Gastroesophageal sphincter (tissue), 4 donors: ENCODE results near the gene PDLIM4. TPM values are rescaled to one million over a fixed set of nuclear protein-coding genes. Genes with fewer than 3 reads are reported as not detected.

ENCODE experiments used
- ATAC-seq: fragments of 150-250 bp; one replicate; pipeline ENCODE4 v1.9.1; 2016; ENCODE audit warnings: mild to moderate bottlenecking, moderate library complexity
- H3K27ac ChIP-seq, 4 donors: fragments of 200-600 bp; sonication (generic) in 3 of 4; 1 replicate in 3 of 4; 2 replicates in 1 of 4; pipeline ENCODE4 v1.5.1; 2016 to 2019
- H3K27me3 ChIP-seq: fragments of 200-600 bp; sonication (generic); one replicate; pipeline ENCODE4 v1.5.1; 2019
- H3K36me3 ChIP-seq, 2 donors: fragments of 200-600 bp; sonication (generic); one replicate each; pipeline ENCODE4 v1.5.1; 2019; ENCODE audit warnings: control low read depth in 1 of 2
- H3K4me1 ChIP-seq, 3 donors: fragments of 200-600 bp; sonication (generic); 1 replicate in 2 of 3; 2 replicates in 1 of 3; pipeline ENCODE4 v1.5.1; 2016 to 2019; ENCODE audit warnings: control low read depth in 2 of 3
- H3K4me3 ChIP-seq, 2 donors: fragments of 200-600 bp; sonication (generic); one replicate each; pipeline ENCODE4 v1.5.1; 2019; ENCODE audit warnings: mild to moderate bottlenecking in 1 of 2, moderate library complexity in 1 of 2
- H3K9me3 ChIP-seq, 3 donors: fragments of 200-600 bp; sonication (generic); one replicate each; pipeline ENCODE4 v1.5.1; 2017 to 2019; ENCODE audit warnings: control low read depth in 2 of 3
- EP300 ChIP-seq: sonication (generic); formaldehyde crosslinking; IDR thresholded peaks from one replicate; pipeline ENCODE4 v1.6.1; 2017; ENCODE audit warnings: antibody characterized with exemption, mild to moderate bottlenecking
- POLR2A ChIP-seq, 2 donors: fragments of 450-650 bp; IDR thresholded peaks; one replicate each; pipeline ENCODE4 v1.6.1; 2017; ENCODE audit warnings: antibody characterized with exemption in 2 of 2, mild to moderate bottlenecking in 2 of 2, moderate library complexity in 1 of 2
- POLR2AphosphoS5 ChIP-seq: sonication (generic); formaldehyde crosslinking; IDR thresholded peaks from one replicate; pipeline ENCODE4 v1.6.1; 2017; ENCODE audit warnings: antibody characterized with exemption
- WGBS, 2 donors: methylation state at CpG; one replicate each; pipeline ENCODE4 v1.1.5; 2018; ENCODE audit warnings: low coverage in 1 of 2; 5-methylcytosine and 5-hydroxymethylcytosine counted together
- total RNA-seq, 4 donors: library from RNA; depleted of rRNA; stranded (reverse); fragments of >200 nt; gene quantifications; one replicate each; pipeline ENCODE4 v1.1.0, GENCODE V29; 2016
- TF ChIP-seq, protein P1 (sequence below), 4 experiments: fragments of 200-600 bp in 2 of 4; fragments of 450-650 bp in 2 of 4; sonication (generic) in 1 of 4; IDR thresholded peaks; one replicate each; pipeline ENCODE4 v1.5.1; 2017 to 2019; ENCODE audit warnings: antibody characterized with exemption in 4 of 4, mild to moderate bottlenecking in 2 of 4, moderate library complexity in 2 of 4

Gene PDLIM4
- total RNA-seq, 4 donors from 2014 or later: 75.0 to 200 (median 92.7) TPM

DNA sequence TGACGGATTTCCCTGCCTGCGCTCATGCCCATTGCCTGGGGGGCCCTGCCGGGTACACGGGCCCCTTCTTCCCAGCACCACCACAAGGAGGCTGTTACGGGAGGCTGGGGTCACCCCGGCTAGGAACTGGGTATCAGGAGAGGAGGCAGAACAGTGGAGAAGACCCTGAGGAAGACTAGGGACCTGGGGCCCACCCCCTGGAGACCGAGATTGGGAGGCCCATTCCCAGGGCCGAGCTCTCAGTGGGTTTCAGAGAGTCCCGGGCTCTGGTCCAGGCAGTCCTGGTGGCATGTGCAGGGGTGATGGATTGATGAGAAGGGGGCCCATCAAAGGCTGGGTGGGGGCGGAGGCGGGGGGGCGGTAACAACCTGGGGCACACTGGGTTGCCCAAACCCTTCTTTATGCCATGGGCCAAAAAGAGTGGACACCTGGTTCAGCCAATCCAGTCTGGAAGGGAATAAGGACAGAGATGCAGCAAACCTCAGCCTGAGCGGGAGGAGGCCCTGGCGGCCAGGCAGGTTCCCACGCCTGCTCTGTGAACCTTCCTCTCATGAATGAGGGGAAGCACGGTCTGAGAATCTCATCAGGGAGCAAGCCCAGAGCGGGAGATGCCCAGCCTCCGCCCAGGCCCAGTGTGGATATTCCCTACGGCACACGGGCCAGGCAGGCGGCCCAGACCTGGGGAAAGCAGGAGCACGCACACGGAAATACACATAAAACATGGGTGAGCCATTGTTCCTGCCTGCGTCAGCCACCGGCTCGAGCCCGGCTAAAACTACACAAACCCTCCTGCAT, 29.1 kb upstream of the PDLIM4 start:
- Histone ChIP-seq H3K36me3 (no peaks in the 10 kb centered on the region), H3K27me3 (no peaks in the 10 kb centered on the region), H3K27ac (peak overlapping the region; percentile 87 to 94 (median 92)), H3K9me3 (no peaks in the 10 kb centered on the region), H3K4me3 (peak overlapping the region; percentile 88 to 96), H3K4me1 (peaks cover 7 to 46% (median 32%) of the 10 kb centered on the region in 3 donors)
- no peak for ATAC-seq
- TF ChIP-seq EP300 (no peak), POLR2AphosphoS5 (no peak), POLR2A (IDR thresholded peaks at IDR 0.05) (no peak)
- TF ChIP-seq, protein P1, sequence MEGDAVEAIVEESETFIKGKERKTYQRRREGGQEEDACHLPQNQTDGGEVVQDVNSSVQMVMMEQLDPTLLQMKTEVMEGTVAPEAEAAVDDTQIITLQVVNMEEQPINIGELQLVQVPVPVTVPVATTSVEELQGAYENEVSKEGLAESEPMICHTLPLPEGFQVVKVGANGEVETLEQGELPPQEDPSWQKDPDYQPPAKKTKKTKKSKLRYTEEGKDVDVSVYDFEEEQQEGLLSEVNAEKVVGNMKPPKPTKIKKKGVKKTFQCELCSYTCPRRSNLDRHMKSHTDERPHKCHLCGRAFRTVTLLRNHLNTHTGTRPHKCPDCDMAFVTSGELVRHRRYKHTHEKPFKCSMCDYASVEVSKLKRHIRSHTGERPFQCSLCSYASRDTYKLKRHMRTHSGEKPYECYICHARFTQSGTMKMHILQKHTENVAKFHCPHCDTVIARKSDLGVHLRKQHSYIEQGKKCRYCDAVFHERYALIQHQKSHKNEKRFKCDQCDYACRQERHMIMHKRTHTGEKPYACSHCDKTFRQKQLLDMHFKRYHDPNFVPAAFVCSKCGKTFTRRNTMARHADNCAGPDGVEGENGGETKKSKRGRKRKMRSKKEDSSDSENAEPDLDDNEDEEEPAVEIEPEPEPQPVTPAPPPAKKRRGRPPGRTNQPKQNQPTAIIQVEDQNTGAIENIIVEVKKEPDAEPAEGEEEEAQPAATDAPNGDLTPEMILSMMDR (IDR thresholded peaks at IDR 0.05): no peak
- WGBS, 2 donors: 66 to 85% methylated on average over 12 to 13 of the region's 27 CpGs

GRCh38 chr5:132229236-132229635, 28.3 kb upstream of the PDLIM4 start:
- Histone ChIP-seq H3K27ac (no peak overlapping the region), H3K4me3 (no peak overlapping the region)
- WGBS, 2 donors: 96 to 97% methylated on average over 4 of the region's 5 CpGs

DNA sequence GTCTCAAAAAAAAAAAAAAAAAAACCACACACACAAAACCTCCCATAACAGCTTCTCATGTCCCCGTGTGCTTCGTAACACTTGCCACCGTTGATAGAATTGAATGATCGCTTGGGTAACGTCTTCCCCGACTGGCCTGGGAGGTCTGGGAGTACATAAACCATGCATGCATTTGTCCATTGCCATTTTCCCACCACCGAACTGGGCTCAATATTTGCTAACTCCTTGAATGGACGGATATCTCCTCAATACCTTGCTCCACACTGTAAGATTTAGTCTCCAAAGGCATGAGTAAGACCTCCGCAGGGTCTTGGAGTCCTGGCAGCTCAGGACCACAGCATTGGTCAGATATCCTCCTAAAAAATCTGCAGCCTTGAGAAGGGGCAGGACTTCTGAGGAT, 26.6 kb upstream of the PDLIM4 start:
- no peak overlapping the region for H3K27ac ChIP-seq
- no peaks in the 10 kb centered on the region for H3K27me3 ChIP-seq
- H3K9me3 ChIP-seq: no peaks in the 10 kb centered on the region
- WGBS, 2 donors: 94 to 99% methylated on average over 7 to 9 of the region's 9 CpGs
- no peak for ATAC-seq
- H3K4me3 ChIP-seq: no peak overlapping the region
- H3K4me1 ChIP-seq: peaks cover 0 to 22% (median 10%) of the 10 kb centered on the region in 3 donors
- no peaks in the 10 kb centered on the region for H3K36me3 ChIP-seq
- TF ChIP-seq EP300: no peak
- TF ChIP-seq POLR2A (IDR thresholded peaks at IDR 0.05): no peak
- TF ChIP-seq POLR2AphosphoS5: no peak
- TF ChIP-seq, protein P1 (IDR thresholded peaks at IDR 0.05): no peak

More at GRCh38 chr5:132229236-132229635, 28.3 kb upstream of the PDLIM4 start:
- TF ChIP-seq, protein P1 (IDR thresholded peaks at IDR 0.05): no peak
- no peak for TF ChIP-seq EP300
- no peak for TF ChIP-seq POLR2A (IDR thresholded peaks at IDR 0.05)
- TF ChIP-seq POLR2AphosphoS5: no peak
- no peaks in the 10 kb centered on the region for H3K27me3 ChIP-seq
- no peaks in the 10 kb centered on the region for H3K36me3 ChIP-seq
- no peaks in the 10 kb centered on the region for H3K9me3 ChIP-seq
- no peak for ATAC-seq
- H3K4me1 ChIP-seq: peaks cover 6 to 38% (median 25%) of the 10 kb centered on the region in 3 donors

DNA sequence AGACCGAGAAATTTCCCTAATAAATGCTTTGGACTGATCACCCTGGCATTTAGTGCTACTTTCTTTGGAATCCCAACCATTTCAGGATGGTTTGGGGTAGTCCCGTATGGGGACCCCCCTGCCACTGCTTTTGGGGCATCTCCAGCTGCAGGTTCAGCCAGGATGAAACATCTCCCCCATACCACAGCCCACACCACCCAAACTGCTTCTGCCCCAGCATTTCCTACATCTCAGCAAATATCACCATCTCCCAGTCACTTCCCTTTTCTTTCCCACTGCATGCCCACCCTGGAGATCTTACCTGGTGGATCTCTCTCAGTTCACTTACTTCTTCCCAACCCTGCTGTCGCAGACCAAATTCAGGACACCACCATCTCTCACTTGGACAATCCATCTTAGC, 25.0 kb upstream of the PDLIM4 start:
- Histone ChIP-seq H3K9me3 (no peaks in the 10 kb centered on the region), H3K27me3 (no peaks in the 10 kb centered on the region), H3K4me1 (peaks cover 0 to 8% (median 0%) of the 10 kb centered on the region in 3 donors), H3K4me3 (no peak overlapping the region), H3K27ac (no peak overlapping the region), H3K36me3 (no peaks in the 10 kb centered on the region)
- TF ChIP-seq POLR2A (IDR thresholded peaks at IDR 0.05) (no peak), EP300 (no peak), POLR2AphosphoS5 (no peak)
- TF ChIP-seq, protein P1 (IDR thresholded peaks at IDR 0.05): no peak
- no peak for ATAC-seq
- WGBS, 2 donors: 69 to 88% methylated on average over 2 to 3 of the region's 3 CpGs

- WGBS, 2 donors: 100% methylated on average over 1 of the region's 1 CpG; no CpG with 5 or more reads in 1 of the 2 donors
- Histone ChIP-seq H3K4me3 (no peak overlapping the region), H3K4me1 (peaks cover 0 to 4% (median 0%) of the 10 kb centered on the region in 3 donors), H3K36me3 (no peaks in the 10 kb centered on the region), H3K27ac (no peak overlapping the region), H3K9me3 (no peaks in the 10 kb centered on the region), H3K27me3 (no peaks in the 10 kb centered on the region)
- no peak for TF ChIP-seq POLR2A (IDR thresholded peaks at IDR 0.05)
- TF ChIP-seq, protein P1 (IDR thresholded peaks at IDR 0.05): no peak
- no peak for TF ChIP-seq POLR2AphosphoS5
- no peak for TF ChIP-seq EP300
- no peak for ATAC-seq
Measured at GRCh38 chr5:132233081-132233480, 24.4 kb upstream of the PDLIM4 start.
